ENCODE data around the gene NETO1.

Gene NETO1

DNA sequence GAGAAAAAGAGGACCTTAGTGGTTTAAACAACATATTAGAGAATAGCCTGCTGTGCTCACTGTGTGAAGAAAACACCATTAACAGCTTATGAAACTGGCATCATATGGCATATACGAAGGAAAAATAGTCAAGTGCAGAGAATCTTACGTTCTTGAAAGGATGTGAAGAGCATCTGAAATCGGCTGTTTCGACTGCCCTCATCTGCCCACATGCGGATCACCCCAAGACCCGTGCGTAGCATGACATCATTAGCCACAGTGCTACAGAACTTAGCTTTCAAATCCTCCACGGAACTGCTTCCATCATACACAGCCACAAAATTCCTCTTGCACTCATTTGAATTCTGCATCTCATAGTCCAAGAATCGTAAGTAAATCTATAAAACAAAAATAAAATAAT lies 84.3 kb downstream of the NETO1 start:
- TF ChIP-seq, protein P1, sequence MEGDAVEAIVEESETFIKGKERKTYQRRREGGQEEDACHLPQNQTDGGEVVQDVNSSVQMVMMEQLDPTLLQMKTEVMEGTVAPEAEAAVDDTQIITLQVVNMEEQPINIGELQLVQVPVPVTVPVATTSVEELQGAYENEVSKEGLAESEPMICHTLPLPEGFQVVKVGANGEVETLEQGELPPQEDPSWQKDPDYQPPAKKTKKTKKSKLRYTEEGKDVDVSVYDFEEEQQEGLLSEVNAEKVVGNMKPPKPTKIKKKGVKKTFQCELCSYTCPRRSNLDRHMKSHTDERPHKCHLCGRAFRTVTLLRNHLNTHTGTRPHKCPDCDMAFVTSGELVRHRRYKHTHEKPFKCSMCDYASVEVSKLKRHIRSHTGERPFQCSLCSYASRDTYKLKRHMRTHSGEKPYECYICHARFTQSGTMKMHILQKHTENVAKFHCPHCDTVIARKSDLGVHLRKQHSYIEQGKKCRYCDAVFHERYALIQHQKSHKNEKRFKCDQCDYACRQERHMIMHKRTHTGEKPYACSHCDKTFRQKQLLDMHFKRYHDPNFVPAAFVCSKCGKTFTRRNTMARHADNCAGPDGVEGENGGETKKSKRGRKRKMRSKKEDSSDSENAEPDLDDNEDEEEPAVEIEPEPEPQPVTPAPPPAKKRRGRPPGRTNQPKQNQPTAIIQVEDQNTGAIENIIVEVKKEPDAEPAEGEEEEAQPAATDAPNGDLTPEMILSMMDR (IDR thresholded peaks at IDR 0.05; ENCODE audit: insufficient read depth, missing control alignments): no peak
- FAIRE-seq: peak; percentile 98
- DNase-seq (ENCODE audit: insufficient read length, low spot score): no peak

DNA sequence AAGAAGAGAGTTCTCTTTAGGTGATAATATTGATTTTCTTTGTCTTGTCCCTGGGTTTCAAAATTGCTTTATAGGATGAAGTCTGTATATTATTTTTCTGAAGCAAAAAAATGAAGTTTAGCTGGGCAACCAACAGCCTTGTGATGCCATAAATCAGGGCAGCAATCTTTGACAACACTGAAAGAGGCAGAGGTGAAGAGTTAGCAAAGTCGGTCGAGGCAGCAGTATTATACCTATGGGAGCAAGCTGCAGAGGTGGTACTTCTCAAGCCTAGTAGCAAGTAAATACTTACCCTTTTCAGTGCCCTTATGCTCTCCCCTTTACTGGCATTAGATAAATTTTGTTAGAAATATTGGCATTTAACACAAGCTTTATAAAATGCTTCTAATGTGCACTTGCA lies 92.9 kb downstream of the NETO1 start:
- TF ChIP-seq, protein P1 (IDR thresholded peaks at IDR 0.05; ENCODE audit: insufficient read depth, missing control alignments): no peak
- DNase-seq (ENCODE audit: insufficient read length, low spot score) (no peak), FAIRE-seq (no peak)

DNA sequence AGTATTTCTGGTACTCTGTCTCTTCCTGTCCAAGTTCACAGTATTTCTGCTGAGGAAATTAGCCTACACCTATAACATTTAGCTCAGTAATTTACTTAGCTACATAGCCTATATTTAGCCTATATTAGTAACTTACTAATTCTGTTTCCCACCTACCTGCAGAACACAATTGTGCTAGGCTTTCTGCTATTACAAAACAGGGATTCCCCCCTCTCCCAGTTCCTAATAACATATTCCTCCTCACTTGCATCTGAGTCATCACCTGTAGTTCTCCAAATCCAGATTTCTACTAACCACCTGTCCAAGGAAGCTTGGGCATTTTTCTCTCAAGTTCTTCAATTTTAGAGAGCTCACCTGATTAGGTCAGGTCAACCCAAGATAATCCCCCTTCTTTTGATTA lies 94.9 kb downstream of the NETO1 start:
- DNase-seq (ENCODE audit: insufficient read length, low spot score) (no peak), FAIRE-seq (peak; percentile 97)
- TF ChIP-seq, protein P1 (IDR thresholded peaks at IDR 0.05; ENCODE audit: insufficient read depth, missing control alignments): no peak

DNA sequence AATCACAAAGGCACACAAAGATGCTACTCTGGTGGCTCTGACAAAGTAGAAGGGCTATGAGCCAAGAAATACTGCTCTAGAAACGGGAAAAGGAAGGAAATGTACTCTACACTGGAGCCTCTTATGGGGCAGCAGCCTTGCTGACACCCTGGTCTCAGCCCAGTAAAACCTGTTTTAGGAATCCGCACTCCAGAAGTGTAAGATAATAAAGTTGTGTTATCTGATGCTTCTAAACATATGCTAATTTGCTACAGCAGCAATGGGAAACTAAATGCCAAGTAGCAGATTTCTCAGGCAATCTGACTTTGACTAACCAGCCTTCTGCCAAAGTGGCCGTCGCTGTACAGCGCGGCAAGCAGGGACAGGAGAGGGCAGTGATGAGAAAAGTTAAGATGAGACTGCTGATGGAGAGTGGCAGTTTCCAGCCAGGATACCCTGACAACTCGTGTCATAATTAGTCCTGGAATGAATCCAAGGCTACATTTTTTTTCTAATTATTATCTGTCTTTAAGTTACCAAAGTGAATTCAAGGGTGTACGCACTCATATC lies 99.0 kb downstream of the NETO1 start:
- TF ChIP-seq, protein P1 (IDR thresholded peaks at IDR 0.05; ENCODE audit: insufficient read depth, missing control alignments): no peak
- DNase-seq (ENCODE audit: insufficient read length, low spot score): no peak
- FAIRE-seq: no peak

DNA sequence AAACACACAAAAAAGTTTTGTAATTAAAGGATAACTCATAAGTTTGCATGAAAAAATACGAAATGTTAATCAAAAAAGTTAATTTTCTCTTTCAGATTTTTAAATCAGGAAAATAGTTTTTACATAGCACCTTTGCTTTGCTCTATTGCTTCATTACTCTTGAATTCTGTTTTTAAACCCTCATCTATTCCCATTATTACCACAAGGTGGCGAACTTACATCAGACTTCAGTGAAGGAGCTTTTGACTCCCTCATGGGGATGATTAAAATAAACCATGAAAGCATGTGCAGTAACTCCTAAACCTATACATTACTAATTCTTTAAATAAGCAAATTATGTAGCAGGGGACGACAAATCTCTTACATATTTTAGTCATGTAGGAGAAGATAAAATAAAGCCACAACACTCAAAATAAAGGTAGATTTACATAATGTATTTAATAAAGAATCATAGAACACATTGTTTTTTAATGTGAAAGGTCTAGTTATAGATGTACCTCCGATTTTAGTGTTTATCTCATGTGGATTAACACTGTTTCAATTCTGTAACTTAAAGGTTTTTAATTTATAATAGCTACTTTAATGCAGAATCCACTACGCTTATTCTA lies 105.2 kb downstream of the NETO1 start:
- peak; percentile 100 for FAIRE-seq
- TF ChIP-seq, protein P1 (IDR thresholded peaks at IDR 0.05; ENCODE audit: insufficient read depth, missing control alignments): peak; percentile 78
- peak; percentile 52 for DNase-seq (ENCODE audit: insufficient read length, low spot score)

DNA sequence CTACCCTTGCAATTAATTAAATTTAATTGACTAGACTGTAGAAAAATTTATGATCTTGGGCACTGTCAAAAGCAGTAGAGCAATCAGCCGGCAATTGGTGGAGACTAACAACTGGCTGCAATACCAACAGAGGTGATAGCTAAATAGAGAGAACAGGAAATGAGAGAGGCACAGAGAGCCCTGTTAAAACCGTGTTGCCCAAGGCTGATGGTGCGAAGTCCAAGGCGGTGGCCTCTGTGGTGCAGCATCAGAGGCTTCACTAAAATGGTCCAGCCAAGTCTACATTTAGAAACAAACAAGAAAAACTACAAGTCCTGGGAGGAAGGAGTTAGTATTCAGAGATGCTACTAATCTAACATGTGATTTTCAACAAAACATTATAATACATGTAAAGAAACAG lies 115.6 kb downstream of the NETO1 start:
- DNase-seq (ENCODE audit: insufficient read length, low spot score): no peak
- no peak for FAIRE-seq
- TF ChIP-seq, protein P1 (IDR thresholded peaks at IDR 0.05; ENCODE audit: insufficient read depth, missing control alignments): no peak

DNA sequence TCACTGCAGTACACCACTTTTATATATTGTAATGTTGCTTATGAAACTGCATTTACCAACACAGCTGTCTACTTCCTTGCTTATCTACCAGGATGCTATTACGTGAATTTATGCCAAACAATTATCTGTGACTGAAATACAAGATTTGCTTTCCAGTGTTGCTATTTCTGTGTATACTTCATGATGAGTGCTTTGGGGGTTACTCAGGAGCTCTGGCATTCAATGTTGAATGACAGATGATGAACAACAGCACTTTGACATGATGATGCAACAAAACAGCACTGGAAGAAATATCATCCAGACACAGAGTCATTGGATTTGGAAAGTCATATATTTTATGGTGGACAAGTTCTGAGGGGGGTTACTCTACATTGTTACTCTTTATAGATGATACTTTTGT lies 125.8 kb downstream of the NETO1 start:
- FAIRE-seq: no peak
- TF ChIP-seq, protein P1 (IDR thresholded peaks at IDR 0.05; ENCODE audit: insufficient read depth, missing control alignments): no peak
- DNase-seq (ENCODE audit: insufficient read length, low spot score): no peak

Measured in D721Med (cell line).